ENCODE data around the gene ELOA. TPM values are rescaled to one million over a fixed set of nuclear protein-coding genes. Genes with fewer than 3 reads are reported as not detected.

Gene ELOA
- total RNA-seq = 58.8 and 68.1 TPM in 2 replicates

GRCh38 chr1:23743287-23744152, at the start of gene ELOA:
Gene ELOA (plus strand): TSS chr1:23743471. CDS start chr1:23743504, 33 bp downstream.

GRCh38 chr1:23777979-23778814, 34.9 kb downstream of the ELOA start, which contains the start of gene PITHD1:
Gene PITHD1 (plus strand): TSS chr1:23778418. CDS start chr1:23778516, 98 bp downstream.

GRCh38 chr1:23790696-23791515, 47.6 kb downstream of the ELOA start, which contains the start of gene LYPLA2:
Gene LYPLA2 (plus strand): TSS chr1:23791145. CDS start chr1:23792683, 1,538 bp downstream.

GRCh38 chr1:23800400-23801337, 57.4 kb downstream of the ELOA start, which contains the start of gene GALE:
Gene GALE (minus strand): TSS chr1:23800754. CDS start chr1:23799007, 1,747 bp downstream.

Other genes starting within 250 kb of the ELOA start
- gene E2F2, start 212.2 kb upstream of the ELOA start, total RNA-seq = 1.9 and 2.6 TPM in 2 replicates
- gene ID3, start 184.0 kb upstream of the ELOA start, total RNA-seq = 400 and 449 TPM in 2 replicates
- gene RPL11, start 51.7 kb upstream of the ELOA start, total RNA-seq = 687 and 944 TPM in 2 replicates
- gene PITHD1, start 34.9 kb downstream of the ELOA start, total RNA-seq = 24.2 and 30.7 TPM in 2 replicates
- 166 and 203 TPM in 2 replicates for gene LYPLA2, start 47.7 kb downstream of the ELOA start, total RNA-seq
- gene GALE, start 57.3 kb downstream of the ELOA start, total RNA-seq = 42.9 and 50.6 TPM in 2 replicates
- gene HMGCL, start 82.0 kb downstream of the ELOA start, total RNA-seq = 23.1 and 32.7 TPM in 2 replicates
- 11.0 and 12.7 TPM in 2 replicates for gene FUCA1, start 124.8 kb downstream of the ELOA start, total RNA-seq
- gene CNR2, start 169.9 kb downstream of the ELOA start, total RNA-seq = not detected in 2 replicates
- 88.2 and 131 TPM in 2 replicates for gene PNRC2, start 216.4 kb downstream of the ELOA start, total RNA-seq
- 84.3 and 103 TPM in 2 replicates for gene SRSF10, start 236.9 kb downstream of the ELOA start, total RNA-seq